Vagina (tissue), 2 donors: ENCODE data around the gene PLD1.

Source experiments
- POLR2A ChIP-seq, 2 donors: fragments of 450-650 bp; IDR thresholded peaks; one replicate each; pipeline ENCODE4 v1.6.1; 2017; ENCODE audit warnings: antibody characterized with exemption in 2 of 2, mild to moderate bottlenecking in 2 of 2, moderate library complexity in 2 of 2
- TF ChIP-seq, protein P1 (sequence below), 3 experiments: fragments of 450-650 bp in 2 of 3; fragments of 200-600 bp in 1 of 3; sonication (generic) in 1 of 3; IDR thresholded peaks; one replicate each; pipeline ENCODE4 v1.5.1; 2017 to 2019; ENCODE audit warnings: antibody characterized with exemption in 3 of 3, mild to moderate bottlenecking in 2 of 3, moderate library complexity in 2 of 3

DNA sequence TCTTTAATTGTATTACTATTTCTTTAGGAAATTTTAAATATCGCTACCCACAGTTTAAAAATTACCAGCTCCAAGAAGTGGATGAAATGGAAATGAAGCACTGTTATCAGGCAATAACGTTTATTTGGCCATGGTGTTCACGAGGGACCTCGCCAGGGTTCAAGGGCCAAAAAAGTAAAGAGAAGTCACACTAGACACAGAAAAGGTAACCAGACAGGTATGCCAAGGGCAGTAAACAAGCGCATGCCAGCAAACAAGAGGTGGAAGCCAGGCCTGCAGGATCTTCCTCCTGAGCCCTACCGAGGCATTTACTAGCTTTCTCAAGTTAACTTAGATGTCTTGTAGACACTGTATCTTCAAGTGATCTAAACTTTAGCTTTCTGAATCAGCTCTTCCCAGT, 113.5 kb downstream of the PLD1 start:
- TF ChIP-seq, protein P1, sequence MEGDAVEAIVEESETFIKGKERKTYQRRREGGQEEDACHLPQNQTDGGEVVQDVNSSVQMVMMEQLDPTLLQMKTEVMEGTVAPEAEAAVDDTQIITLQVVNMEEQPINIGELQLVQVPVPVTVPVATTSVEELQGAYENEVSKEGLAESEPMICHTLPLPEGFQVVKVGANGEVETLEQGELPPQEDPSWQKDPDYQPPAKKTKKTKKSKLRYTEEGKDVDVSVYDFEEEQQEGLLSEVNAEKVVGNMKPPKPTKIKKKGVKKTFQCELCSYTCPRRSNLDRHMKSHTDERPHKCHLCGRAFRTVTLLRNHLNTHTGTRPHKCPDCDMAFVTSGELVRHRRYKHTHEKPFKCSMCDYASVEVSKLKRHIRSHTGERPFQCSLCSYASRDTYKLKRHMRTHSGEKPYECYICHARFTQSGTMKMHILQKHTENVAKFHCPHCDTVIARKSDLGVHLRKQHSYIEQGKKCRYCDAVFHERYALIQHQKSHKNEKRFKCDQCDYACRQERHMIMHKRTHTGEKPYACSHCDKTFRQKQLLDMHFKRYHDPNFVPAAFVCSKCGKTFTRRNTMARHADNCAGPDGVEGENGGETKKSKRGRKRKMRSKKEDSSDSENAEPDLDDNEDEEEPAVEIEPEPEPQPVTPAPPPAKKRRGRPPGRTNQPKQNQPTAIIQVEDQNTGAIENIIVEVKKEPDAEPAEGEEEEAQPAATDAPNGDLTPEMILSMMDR (IDR thresholded peaks at IDR 0.05): no peak
- TF ChIP-seq POLR2A (IDR thresholded peaks at IDR 0.05): no peak
